Fibroblast of the aortic adventitia (primary cell): Measurements from ENCODE around the gene MB21D2. TPM values are rescaled to one million over a fixed set of nuclear protein-coding genes. Genes with fewer than 3 reads are reported as not detected.

Experiments used
- DNase-seq: peaks from one replicate; pipeline ENCODE4 v3.0.0-alpha.2; 2010; ENCODE audit warnings: low read depth
- H3K4me3 ChIP-seq: 2 replicates; pipeline ENCODE4 v1.5.1; 2011; ENCODE audit warnings: low read depth, mild to moderate bottlenecking, control low read depth, low read length, moderate library complexity
- CTCF ChIP-seq: IDR thresholded peaks from 2 replicates; pipeline ENCODE4 v1.5.1; 2011; ENCODE audit warnings: mild to moderate bottlenecking, low read length, control low read depth, inconsistent platforms; ENCODE audit not compliant: insufficient read depth
- total RNA-seq: library from RNA; depleted of rRNA; stranded (reverse); fragments of >200 nt; gene quantifications from 2 replicates; pipeline ENCODE4 v1.2.3, GENCODE V29; 2012; ENCODE audit warnings: low replicate concordance

MB21D2 gene
- total RNA-seq, 1 donor: 6.7 TPM

DNA sequence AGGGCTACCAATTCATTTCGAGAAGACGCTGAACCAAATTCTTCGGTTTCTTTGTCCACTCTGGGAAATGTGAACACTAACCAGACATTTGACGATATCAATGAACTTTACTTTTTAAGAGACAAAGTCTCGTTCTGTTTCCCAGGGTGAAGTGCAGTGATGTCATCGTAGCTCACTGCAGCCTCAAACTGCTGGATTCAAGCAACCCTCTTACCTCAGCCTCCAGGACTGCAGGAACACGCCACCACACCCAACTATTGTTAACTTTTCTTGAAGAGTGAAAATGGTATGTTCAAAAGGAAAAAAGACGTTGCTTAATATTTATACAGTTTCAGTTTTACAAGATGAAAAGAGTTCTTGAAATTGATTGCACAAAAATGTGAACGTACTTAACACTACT lies 30.6 kb downstream of the MB21D2 start:
- peak; percentile 95 for DNase-seq
- TF ChIP-seq CTCF: no peak
- peak overlapping the region; percentile 49 for H3K4me3 ChIP-seq

GRCh38 chr3:192884777-192885773 lies 32.6 kb downstream of the MB21D2 start:
- H3K4me3 ChIP-seq: no peak overlapping the region
- DNase-seq: peak; percentile 59
- no peak for TF ChIP-seq CTCF

- H3K4me3 ChIP-seq: no peak overlapping the region
- no peak for TF ChIP-seq CTCF
- no peak for DNase-seq
Measured at GRCh38 chr3:192883512-192883911, 34.1 kb downstream of the MB21D2 start.

DNA sequence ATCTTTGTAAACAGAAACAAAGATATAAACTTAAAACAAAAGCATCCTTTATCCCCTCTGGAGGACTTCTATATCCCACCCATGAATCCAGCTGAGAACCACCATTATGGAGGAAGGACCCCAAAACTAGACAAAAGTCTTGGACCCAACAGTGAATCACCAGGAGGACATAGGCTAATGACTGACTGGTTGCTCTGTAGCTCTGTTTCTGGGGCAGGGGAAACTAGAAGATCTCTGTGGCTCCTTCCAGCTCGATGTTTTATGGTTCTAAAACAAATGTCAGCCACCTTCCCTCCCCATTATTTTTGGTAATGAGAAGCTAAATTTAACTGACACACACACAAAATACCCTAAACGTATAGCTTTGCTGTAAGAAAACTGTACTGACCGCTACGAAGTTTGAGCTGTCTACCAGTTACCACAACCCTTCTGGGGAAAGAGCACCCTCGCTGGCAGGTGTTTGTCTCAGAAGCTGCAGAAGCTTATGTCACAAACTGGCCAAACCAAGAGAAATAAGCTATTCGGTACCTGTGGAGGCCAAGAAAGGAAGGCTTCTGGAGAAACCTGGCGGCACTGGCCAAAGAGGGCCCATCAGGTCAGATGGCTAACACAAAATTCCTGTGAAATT lies 36.4 kb downstream of the MB21D2 start:
- H3K4me3 ChIP-seq: no peak overlapping the region
- no peak for TF ChIP-seq CTCF
- no peak for DNase-seq

GRCh38 chr3:192880313-192880712 lies 37.3 kb downstream of the MB21D2 start:
- H3K4me3 ChIP-seq: no peak overlapping the region
- no peak for DNase-seq
- no peak for TF ChIP-seq CTCF

GRCh38 chr3:192879346-192880031 lies 38.2 kb downstream of the MB21D2 start:
- DNase-seq: peak; percentile 95
- TF ChIP-seq CTCF: no peak
- no peak overlapping the region for H3K4me3 ChIP-seq
